Spleen (tissue), 7 donors: Measurements from ENCODE around the gene KCNAB1.

Experiments
- CTCF ChIP-seq, 11 experiments: fragments of 200-600 bp in 7 of 11; fragments of 450-650 bp in 4 of 11; sonication (generic) in 4 of 11; IDR thresholded peaks in 8 of 11; conservative IDR thresholded peaks in 3 of 11; 1 replicate in 7 of 11; 2 replicates in 4 of 11; pipeline versions ENCODE4 v1.4.0 to v1.8.0; 2016 to 2021; ENCODE audit warnings: antibody characterized with exemption in 11 of 11, inconsistent platforms in 4 of 11, mild to moderate bottlenecking in 1 of 11
- POLR2AphosphoS5 ChIP-seq, 3 donors: sonication (generic); formaldehyde crosslinking; IDR thresholded peaks; one replicate each; pipeline ENCODE4 v1.5.1; 2017; ENCODE audit warnings: antibody characterized with exemption in 3 of 3
- donor health status: DM: no; HTN: no; CAD: no; lungs with moderate emphysema.
- donor health status: DM: no; HTN: no; CAD: no.
- donor health status: DM: no; HTN: no; CAD: no.

GRCh38 chr3:156460206-156460611 is 339.8 kb downstream of the KCNAB1 start:
- no peak for TF ChIP-seq CTCF (IDR thresholded peaks at IDR 0.05 in 8 of 11, conservative IDR thresholded peaks at IDR 0.05 in 3 of 11)
- no peak for TF ChIP-seq POLR2AphosphoS5 (IDR thresholded peaks at IDR 0.05)
